Suprapubic skin (tissue), 3 donors: Measurements from ENCODE around the gene EVA1C.

Source experiments
- EP300 ChIP-seq: sonication (generic); formaldehyde crosslinking; IDR thresholded peaks from one replicate; pipeline ENCODE4 v1.6.1; 2017; ENCODE audit warnings: antibody characterized with exemption
- POLR2A ChIP-seq, 2 donors: fragments of 450-650 bp; IDR thresholded peaks; one replicate each; pipeline ENCODE4 v1.6.1; 2017; ENCODE audit warnings: antibody characterized with exemption in 2 of 2, mild to moderate bottlenecking in 2 of 2, moderate library complexity in 2 of 2
- TF ChIP-seq, protein P1 (sequence below), 2 donors: fragments of 200-600 bp in 1 of 2; fragments of 450-650 bp in 1 of 2; sonication (generic) in 1 of 2; IDR thresholded peaks; one replicate each; pipeline ENCODE4 v1.5.1; 2016 to 2019; ENCODE audit warnings: antibody characterized with exemption in 2 of 2, mild to moderate bottlenecking in 1 of 2, moderate library complexity in 1 of 2

DNA sequence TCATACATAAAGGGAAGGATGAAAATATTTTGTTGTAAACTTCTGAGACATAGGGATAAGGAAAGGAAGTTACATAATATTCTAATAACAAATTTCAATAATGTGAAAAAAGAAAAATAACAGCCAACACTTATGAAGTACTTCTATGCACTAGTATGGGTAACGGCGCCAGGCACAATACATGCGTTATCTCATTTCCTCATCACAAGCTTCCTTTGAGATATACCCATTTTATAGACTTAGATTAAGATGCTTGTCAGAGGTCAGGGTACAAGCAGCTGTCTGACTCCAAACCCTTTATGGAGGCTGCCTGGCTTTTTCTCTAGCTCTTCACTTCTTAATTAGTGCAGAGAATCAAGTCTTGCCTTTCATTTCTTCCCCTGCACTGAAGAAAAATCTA lies 131.5 kb downstream of the EVA1C start:
- TF ChIP-seq, protein P1, sequence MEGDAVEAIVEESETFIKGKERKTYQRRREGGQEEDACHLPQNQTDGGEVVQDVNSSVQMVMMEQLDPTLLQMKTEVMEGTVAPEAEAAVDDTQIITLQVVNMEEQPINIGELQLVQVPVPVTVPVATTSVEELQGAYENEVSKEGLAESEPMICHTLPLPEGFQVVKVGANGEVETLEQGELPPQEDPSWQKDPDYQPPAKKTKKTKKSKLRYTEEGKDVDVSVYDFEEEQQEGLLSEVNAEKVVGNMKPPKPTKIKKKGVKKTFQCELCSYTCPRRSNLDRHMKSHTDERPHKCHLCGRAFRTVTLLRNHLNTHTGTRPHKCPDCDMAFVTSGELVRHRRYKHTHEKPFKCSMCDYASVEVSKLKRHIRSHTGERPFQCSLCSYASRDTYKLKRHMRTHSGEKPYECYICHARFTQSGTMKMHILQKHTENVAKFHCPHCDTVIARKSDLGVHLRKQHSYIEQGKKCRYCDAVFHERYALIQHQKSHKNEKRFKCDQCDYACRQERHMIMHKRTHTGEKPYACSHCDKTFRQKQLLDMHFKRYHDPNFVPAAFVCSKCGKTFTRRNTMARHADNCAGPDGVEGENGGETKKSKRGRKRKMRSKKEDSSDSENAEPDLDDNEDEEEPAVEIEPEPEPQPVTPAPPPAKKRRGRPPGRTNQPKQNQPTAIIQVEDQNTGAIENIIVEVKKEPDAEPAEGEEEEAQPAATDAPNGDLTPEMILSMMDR (IDR thresholded peaks at IDR 0.05) = no peak
- TF ChIP-seq POLR2A (IDR thresholded peaks at IDR 0.05) (no peak), EP300 (no peak)
